AG09309 (cell line): Measurements from ENCODE around the gene CCRL2.

Experiments used
- DNase-seq: peaks from one replicate; pipeline ENCODE4 v3.0.0-alpha.2; 2010; ENCODE audit warnings: low read depth
- H3K4me3 ChIP-seq: 2 replicates; pipeline ENCODE4 v1.5.1; 2011; ENCODE audit warnings: mild to moderate bottlenecking, low read depth, low read length, moderate library complexity; ENCODE audit not compliant: control insufficient read depth
- TF ChIP-seq, protein P1 (sequence below): IDR thresholded peaks from 2 replicates; pipeline ENCODE4 v1.5.1; 2011; ENCODE audit warnings: mild to moderate bottlenecking, low read depth, low read length, inconsistent platforms; ENCODE audit not compliant: insufficient read depth, control insufficient read depth; ENCODE audit errors: missing control alignments

CCRL2 gene

DNA sequence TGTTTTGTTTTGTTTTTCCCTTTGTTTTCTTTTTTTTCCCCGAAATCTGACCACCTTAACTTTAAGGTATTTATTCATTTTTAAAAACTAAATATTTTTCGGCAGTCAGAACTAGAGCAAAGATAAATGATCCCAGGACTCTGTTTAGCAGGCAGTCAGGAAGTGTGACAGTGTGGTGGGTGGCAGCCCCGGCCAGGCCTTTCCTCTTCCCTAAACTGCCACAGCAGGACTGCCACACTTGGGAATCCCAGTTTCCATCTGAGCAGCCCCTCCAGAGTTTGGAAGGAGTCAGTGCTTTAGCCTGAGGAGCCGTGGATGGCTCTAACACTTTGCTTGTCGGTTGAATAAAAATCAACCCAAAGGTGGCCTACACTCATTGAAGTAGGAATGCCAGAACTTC lies 6.9 kb downstream of the CCRL2 start:
- TF ChIP-seq, protein P1, sequence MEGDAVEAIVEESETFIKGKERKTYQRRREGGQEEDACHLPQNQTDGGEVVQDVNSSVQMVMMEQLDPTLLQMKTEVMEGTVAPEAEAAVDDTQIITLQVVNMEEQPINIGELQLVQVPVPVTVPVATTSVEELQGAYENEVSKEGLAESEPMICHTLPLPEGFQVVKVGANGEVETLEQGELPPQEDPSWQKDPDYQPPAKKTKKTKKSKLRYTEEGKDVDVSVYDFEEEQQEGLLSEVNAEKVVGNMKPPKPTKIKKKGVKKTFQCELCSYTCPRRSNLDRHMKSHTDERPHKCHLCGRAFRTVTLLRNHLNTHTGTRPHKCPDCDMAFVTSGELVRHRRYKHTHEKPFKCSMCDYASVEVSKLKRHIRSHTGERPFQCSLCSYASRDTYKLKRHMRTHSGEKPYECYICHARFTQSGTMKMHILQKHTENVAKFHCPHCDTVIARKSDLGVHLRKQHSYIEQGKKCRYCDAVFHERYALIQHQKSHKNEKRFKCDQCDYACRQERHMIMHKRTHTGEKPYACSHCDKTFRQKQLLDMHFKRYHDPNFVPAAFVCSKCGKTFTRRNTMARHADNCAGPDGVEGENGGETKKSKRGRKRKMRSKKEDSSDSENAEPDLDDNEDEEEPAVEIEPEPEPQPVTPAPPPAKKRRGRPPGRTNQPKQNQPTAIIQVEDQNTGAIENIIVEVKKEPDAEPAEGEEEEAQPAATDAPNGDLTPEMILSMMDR = no peak
- no peak for DNase-seq
- H3K4me3 ChIP-seq = no peak overlapping the region

DNA sequence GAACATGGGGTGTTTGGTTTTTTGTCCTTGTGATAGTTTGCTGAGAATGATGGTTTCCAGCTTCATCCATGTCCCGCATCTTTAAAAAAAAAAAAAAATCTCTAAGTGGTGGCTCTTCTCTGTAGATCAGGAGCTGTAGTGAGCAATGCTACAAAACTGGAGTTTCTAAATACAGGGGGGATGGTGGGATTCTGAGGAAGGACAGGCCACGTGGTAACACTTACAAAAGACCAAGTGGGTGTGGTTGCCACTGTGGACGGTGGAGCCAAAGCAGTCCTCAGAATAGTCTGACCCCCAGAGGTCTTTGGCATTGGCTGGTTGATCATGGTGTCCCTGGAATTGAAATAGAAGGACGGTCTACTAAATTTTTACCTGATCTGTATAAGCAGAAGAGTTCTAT lies 7.7 kb downstream of the CCRL2 start:
- TF ChIP-seq, protein P1 = no peak

DNA sequence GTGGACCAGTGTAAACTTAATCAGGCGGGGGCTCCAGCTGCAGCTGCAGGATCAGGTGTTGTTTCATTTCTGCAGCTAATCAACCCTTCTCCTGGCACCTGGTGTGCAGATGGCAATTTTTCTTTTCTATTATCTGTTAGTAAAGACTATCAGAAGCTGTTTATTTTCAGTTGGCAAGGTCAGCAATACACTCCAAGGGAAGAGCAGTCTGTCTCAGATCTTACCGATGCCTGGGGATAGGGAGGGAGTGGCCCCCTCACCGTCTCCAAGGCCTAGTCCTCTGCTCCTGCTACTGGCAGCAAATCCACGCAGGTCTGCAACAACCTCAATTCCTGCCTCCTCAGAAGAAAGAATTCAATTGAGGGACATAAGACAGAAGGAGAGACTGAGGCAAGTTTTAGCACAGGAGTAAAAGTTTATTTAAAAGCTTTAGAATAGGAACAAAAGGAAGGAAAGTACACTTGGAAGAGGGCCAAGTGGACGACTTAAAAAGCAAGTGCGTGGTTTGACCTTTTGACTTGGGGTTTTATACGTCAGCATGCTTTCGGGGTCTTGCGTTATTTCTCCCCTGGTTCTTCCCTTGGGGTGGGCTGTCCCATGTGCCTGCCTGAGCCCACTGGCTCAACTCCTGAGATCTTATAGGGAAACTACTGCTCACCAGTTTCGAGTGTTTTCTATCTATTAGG lies 9.2 kb downstream of the CCRL2 start:
- no peak for DNase-seq
- no peak overlapping the region for H3K4me3 ChIP-seq
- TF ChIP-seq, protein P1 = no peak

More for the DNA sequence above, 7.7 kb downstream of the CCRL2 start:
- no peak for DNase-seq
- no peak overlapping the region for H3K4me3 ChIP-seq

DNA sequence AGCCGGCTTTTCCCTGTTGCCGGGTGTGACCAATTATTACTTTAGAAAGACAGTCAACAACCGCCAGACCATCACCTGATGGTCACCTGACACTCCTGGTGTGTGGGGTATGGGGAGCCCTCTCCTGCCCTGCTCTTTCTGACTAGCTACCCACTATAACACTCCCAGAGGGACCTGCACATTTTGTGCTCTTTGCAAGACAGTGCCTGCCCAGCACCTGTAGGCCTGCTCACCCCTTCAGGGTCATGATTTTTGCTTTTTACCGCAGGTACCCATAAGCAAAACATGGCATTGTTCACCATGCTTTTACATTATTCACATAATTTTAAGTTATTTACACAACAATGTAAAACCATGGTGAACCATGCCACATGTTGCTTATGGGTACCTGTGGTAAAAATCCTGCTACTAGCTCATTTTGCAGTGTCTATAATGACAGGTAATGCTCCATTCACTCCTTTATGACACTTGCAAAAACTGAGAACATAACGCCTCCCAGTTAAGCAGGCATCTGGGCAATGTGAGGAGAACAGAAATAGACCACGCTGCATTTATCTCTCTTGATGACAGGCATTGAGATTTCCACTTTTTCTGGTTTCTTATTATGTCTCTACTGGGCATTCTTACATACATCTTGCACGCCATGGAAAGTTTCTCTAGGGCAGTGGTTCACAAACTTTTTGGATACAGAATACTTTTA lies 9.9 kb downstream of the CCRL2 start:
- no peak for DNase-seq
- TF ChIP-seq, protein P1 = no peak
- H3K4me3 ChIP-seq = no peak overlapping the region

DNA sequence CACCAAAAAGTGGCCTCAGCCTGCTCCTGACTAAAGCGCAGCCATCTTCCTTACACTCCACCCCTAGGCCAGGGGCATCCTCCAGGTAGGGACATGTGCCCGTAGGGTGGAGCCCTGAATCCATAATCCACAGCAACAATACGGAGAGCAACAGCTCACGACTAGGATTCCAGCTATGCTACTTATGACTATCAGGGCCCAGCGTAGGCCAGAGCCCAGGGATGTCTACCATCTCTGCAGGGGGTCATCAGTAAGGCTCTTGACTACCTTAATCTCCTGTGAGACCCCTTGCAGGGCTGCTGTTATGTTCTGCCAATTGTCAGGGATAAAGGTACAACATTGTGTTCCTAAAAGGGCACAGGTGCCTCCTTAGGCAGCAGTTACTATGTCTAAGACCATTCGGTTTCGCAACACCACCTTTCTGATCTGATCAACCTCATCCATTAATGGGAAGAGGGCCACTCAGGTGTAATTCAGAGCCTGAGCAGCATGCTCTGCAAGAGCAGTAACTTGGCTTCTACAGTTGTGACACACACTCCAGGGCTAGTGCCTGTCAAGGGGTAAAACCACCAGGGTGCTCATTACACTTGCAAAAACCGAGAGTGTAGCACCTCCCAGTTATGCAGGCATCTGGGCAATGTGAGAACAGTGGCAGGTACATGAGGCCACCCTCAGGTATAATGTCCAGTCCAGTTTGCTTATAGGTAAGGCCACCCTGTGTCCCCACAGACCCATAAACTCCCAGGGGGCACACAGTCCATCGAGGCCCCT lies 11.0 kb downstream of the CCRL2 start:
- TF ChIP-seq, protein P1 = no peak
- no peak overlapping the region for H3K4me3 ChIP-seq
- no peak for DNase-seq

DNA sequence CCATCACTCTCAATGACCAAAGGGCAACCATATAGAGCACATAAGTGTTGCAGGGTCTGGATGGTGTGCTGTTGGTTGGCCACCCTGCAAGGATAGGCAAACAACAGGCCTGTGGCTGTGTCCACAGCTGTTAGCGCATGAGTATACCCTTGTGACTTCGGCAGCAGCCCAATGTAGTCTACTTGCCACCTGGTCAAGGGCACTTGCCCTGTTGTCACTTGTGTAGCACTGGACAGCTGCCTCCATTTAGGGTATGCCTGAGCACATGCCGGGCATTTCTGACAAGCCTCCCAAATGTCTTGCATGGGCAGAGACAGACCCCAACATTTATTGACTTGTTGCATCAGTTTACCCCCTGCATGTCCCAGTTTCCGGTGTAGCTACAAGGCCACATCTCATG lies 12.8 kb downstream of the CCRL2 start:
- no peak overlapping the region for H3K4me3 ChIP-seq
- TF ChIP-seq, protein P1 = no peak
- DNase-seq = no peak
